ENCODE results near the gene LACC1. TPM values are rescaled to one million over a fixed set of nuclear protein-coding genes. Genes with fewer than 3 reads are reported as not detected.

LACC1 gene
- total RNA-seq, 1 donor from 2014 or later: 2.1 TPM

GRCh38 chr13:43916828-43917227 is 37.1 kb downstream of the LACC1 start:
- no peak overlapping the region for H3K4me3 Mint-ChIP-seq
- H3K27me3 Mint-ChIP-seq (ENCODE audit: low read depth): no peaks in the 10 kb centered on the region
- no peak for TF ChIP-seq CTCF (IDR thresholded peaks at IDR 0.05; ENCODE audit: unreplicated experiment)
- H3K27ac Mint-ChIP-seq: no peak overlapping the region
- H3K4me1 Mint-ChIP-seq: no peaks in the 10 kb centered on the region
- no peaks in the 10 kb centered on the region for H3K9me3 Mint-ChIP-seq
- no peak for DNase-seq (ENCODE audit: low spot score in 2 of 2, unreplicated experiment in 2 of 2)
- H3K36me3 Mint-ChIP-seq: no peaks in the 10 kb centered on the region

- no peak for TF ChIP-seq CTCF (IDR thresholded peaks at IDR 0.05; ENCODE audit: unreplicated experiment)
- Mint-ChIP-seq H3K9me3 (no peaks in the 10 kb centered on the region), H3K4me1 (no peaks in the 10 kb centered on the region), H3K27ac (no peak overlapping the region), H3K4me3 (no peak overlapping the region), H3K27me3 (ENCODE audit: low read depth) (no peaks in the 10 kb centered on the region), H3K36me3 (no peaks in the 10 kb centered on the region)
- no peak for DNase-seq (ENCODE audit: low spot score in 2 of 2, unreplicated experiment in 2 of 2)
These were observed 38.9 kb downstream of the LACC1 start for GRCh38 chr13:43918636-43919035.

- no peak for DNase-seq (ENCODE audit: low spot score in 2 of 2, unreplicated experiment in 2 of 2)
- no peaks in the 10 kb centered on the region for H3K36me3 Mint-ChIP-seq
- H3K4me1 Mint-ChIP-seq: no peaks in the 10 kb centered on the region
- TF ChIP-seq CTCF (IDR thresholded peaks at IDR 0.05; ENCODE audit: unreplicated experiment): no peak
- no peaks in the 10 kb centered on the region for H3K9me3 Mint-ChIP-seq
- no peaks in the 10 kb centered on the region for H3K27me3 Mint-ChIP-seq (ENCODE audit: low read depth)
- no peak overlapping the region for H3K27ac Mint-ChIP-seq
- H3K4me3 Mint-ChIP-seq: no peak overlapping the region
These were observed 41.4 kb downstream of the LACC1 start for GRCh38 chr13:43920965-43921674.

- Mint-ChIP-seq H3K4me1 (no peaks in the 10 kb centered on the region), H3K4me3 (no peak overlapping the region), H3K27ac (no peak overlapping the region), H3K9me3 (peaks cover under 1% of the 10 kb centered on the region), H3K27me3 (ENCODE audit: low read depth) (no peaks in the 10 kb centered on the region), H3K36me3 (no peaks in the 10 kb centered on the region)
- no peak for DNase-seq (ENCODE audit: low spot score in 2 of 2, unreplicated experiment in 2 of 2)
- no peak for TF ChIP-seq CTCF (IDR thresholded peaks at IDR 0.05; ENCODE audit: unreplicated experiment)
These were observed 45.0 kb downstream of the LACC1 start for GRCh38 chr13:43924549-43925245.

GRCh38 chr13:43929947-43930346 is 50.2 kb downstream of the LACC1 start:
- H3K9me3 Mint-ChIP-seq: peaks cover 16% of the 10 kb centered on the region
- no peak for TF ChIP-seq CTCF (IDR thresholded peaks at IDR 0.05; ENCODE audit: unreplicated experiment)
- no peak overlapping the region for H3K4me3 Mint-ChIP-seq
- no peak for DNase-seq (ENCODE audit: low spot score in 2 of 2, unreplicated experiment in 2 of 2)
- no peak overlapping the region for H3K27ac Mint-ChIP-seq
- no peaks in the 10 kb centered on the region for H3K4me1 Mint-ChIP-seq
- H3K36me3 Mint-ChIP-seq: no peaks in the 10 kb centered on the region
- peaks cover 2% of the 10 kb centered on the region for H3K27me3 Mint-ChIP-seq (ENCODE audit: low read depth)

All from mesothelial cell of epicardium (in vitro differentiated cells).